Lower leg skin (tissue), 3 donors: ENCODE measurements around the gene DLG3.

Experiments
- POLR2A ChIP-seq, 2 donors: fragments of 450-650 bp; IDR thresholded peaks; one replicate each; pipeline ENCODE4 v1.6.1; 2016 to 2017; ENCODE audit warnings: antibody characterized with exemption in 2 of 2, mild to moderate bottlenecking in 1 of 2, moderate library complexity in 1 of 2
- TF ChIP-seq, protein P1 (sequence below), 3 donors: fragments of 450-650 bp; IDR thresholded peaks; one replicate each; pipeline ENCODE4 v1.5.1; 2016; ENCODE audit warnings: antibody characterized with exemption in 3 of 3, mild to moderate bottlenecking in 3 of 3, moderate library complexity in 2 of 3

DNA sequence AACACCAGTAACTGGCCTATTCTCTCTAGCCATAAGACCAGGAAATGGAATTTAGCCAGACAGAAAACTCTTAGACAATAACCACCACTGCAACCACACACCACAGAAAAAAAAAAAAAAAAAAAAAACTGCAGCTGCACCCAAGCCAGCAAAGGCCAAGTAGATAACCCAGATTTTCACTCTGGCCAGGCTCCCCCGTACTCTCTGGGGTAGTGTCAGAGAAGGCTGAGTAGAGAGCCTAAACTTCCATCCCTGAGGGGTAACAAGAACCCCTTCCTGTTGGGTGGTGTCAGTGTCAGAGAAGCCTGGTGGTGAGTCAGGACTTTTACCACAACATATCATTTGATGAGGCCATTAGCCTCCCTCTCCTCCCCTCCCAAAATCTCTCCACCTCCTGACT is 5.6 kb upstream of the DLG3 start:
- TF ChIP-seq, protein P1, sequence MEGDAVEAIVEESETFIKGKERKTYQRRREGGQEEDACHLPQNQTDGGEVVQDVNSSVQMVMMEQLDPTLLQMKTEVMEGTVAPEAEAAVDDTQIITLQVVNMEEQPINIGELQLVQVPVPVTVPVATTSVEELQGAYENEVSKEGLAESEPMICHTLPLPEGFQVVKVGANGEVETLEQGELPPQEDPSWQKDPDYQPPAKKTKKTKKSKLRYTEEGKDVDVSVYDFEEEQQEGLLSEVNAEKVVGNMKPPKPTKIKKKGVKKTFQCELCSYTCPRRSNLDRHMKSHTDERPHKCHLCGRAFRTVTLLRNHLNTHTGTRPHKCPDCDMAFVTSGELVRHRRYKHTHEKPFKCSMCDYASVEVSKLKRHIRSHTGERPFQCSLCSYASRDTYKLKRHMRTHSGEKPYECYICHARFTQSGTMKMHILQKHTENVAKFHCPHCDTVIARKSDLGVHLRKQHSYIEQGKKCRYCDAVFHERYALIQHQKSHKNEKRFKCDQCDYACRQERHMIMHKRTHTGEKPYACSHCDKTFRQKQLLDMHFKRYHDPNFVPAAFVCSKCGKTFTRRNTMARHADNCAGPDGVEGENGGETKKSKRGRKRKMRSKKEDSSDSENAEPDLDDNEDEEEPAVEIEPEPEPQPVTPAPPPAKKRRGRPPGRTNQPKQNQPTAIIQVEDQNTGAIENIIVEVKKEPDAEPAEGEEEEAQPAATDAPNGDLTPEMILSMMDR (IDR thresholded peaks at IDR 0.05) = no peak
- no peak for TF ChIP-seq POLR2A (IDR thresholded peaks at IDR 0.05)
